Fibroblast of skin of right biceps (primary cell): Measurements from ENCODE around the gene LMX1B.
"Not testable (repeated sequence)": the region's sequence is repeated elsewhere in the genome, so short reads cannot be mapped to it uniquely, and the experiment has no call there.

Experiments
- DNase-seq: peaks from one replicate; pipeline ENCODE4 v3.0.0-alpha.2; 2013

The LMX1B gene

DNA sequence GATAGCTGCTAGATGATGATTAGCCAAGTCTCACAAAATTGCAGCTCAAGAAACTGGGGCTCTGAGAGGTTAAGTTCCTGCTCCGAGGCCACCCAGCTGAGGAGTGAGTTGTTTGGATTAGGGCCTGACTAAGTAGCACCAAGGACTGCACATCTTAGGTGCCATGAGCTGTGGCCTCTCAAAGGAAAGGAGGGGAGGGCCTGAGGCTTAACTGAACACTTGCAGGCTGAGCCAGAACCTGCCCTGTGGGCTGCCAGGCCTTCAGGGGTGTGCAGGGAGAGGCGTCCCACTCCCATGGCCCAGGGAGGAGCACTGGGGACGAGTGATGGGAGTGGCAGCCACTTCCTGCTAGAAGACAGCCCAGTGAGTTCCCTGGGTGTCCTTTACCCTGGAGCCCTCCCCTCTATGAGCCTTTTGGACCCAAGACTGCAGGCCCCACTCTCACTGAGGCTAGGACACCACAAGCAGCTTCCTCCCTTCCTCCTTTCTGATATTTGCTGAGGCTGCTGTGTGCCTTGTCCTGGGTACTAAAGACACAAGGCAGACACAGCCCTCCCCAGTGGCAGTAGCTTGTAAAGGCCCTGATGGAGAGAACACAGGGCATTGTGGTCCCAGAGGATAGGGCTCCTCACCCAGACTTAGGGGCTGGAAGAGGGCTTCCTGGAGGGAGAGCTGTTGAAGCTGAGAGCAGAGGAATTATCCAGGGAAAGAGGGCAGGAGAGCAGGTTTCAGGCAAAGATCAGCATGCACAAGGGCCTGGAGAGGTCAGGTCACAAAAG lies 22.1 kb downstream of the LMX1B start:
- no peak for DNase-seq

DNA sequence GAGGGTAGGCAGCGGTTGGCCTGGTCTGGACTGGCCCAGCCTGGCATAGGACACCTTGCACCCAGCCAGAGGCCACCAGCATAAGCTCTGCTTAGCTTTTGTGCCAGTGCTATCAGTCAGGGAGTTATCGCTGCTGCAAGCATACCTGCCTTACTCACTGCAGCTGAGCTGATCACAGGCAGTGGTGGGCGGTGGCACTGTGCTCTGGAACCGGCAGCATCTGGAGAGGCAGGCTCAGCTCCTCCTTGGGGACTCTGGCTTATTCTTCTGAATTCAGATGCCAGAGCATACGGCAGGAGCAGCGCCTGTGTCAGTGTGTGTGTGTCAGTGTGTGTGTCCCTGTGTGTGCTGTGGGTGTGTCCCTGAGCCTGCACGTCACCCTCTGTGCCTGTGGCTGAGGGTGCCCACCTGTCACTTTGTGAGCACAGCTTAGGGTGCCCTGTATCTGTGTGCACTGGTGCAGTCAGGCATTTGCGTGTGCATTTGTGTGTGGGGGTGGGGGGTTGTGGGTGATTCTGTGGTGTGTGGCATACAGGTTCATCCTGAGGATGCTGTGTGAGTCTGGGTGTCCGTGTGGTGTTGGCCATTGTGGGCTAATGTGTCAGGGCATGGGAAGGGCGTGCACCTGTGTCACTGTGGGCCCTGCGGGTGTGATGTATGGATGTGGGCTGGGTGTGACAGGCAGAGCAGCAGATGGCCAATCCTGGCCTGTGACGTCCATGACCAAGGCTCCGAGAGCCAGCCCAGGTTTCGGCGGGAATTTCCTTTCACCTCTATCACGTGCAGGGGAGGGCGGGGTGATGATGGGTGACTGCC lies 23.5 kb downstream of the LMX1B start:
- no peak for DNase-seq

DNA sequence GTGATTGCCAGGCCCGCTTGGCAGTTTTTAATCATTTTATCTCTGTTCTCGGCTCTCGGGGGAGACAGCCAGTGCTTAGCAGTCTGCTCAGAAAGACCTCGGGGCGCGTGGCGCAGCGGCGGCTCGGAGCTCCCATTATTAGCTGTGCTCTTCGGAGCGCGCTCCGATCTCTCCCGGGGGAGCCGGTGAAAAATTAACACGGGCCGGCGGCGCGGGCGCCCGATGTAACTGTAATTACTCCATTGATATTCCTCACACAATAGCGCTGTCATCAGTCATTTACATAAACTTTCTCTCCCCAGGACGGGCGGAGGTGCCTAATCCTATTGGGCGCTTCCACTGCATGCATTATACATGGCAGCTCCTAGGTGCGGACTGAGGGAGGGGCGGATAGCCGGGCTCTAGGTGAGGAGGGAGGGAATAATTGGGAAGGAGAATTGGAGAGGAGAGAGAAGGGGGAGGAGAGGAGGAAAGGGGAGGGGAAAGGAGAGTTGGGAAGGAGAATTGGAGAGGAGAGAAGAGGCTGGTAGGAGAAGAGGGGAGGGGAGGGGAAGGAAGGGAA lies 24.9 kb downstream of the LMX1B start:
- DNase-seq = no peak

DNA sequence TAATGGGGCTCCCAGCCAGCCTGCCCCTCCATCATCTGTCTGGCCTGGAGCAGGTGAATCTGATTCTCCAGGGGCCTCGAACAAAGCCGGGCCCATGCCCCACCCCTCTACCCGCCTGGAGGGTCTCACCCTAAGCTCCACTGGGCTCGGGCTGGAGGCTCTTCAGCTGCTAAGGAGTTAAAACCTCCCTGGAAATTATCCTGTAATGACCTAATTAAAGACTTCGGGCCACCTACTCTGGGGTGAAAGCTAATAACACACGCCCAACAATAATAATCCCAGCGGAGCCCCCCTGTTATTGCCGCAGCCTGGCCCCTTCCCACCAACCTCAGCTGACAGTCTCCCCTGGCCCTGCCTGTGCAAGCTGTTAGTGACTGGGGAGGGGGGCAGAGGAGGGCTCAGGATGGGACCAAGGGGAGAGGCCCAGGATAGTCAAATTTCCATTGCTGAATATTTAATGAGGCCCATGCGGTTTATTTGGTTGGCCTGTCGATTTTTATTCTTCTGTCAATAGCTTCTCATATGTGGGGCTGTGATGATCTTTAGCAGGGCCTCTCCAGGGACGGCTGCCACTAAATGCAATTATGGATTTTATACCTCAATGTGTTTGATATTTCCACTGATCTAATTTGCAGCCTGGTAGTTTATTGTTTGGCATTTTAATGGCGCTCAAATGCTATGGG lies 25.7 kb downstream of the LMX1B start:
- DNase-seq = no peak

DNA sequence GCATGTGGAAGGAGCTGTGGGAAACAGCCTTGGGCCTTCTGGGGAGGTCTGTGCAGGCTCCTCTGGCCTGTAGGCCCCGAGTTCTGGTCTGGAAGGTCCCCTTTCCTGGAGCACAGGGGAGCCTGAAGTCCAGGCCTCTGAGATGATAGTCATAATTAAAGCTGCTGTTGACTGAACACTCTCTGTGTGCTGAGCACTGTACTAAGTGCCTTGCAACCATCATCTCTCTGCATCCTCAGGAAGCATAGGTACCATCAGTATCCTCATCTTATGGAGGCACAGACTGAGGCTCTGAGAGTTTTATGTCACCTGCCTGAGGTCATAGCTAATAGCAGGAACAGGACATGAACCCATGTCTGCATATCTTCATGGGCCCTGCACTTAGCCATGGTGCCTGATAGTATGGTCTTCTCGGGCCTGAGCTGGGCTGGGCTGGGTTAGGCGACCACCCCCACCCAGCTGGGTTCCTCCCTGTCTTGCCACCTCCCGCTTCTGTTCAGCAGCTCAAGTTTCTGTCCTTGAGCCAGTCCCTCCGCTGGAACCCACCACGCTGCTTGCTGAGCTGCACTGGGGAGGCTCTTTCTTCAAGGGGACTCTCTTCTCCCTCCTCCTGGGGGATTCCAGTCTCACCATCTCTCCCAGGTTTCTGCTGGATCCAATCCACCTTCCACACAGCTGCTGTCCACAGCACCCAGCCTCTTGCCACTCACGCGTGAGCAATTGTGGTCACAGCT lies 27.6 kb downstream of the LMX1B start:
- no peak for DNase-seq

DNA sequence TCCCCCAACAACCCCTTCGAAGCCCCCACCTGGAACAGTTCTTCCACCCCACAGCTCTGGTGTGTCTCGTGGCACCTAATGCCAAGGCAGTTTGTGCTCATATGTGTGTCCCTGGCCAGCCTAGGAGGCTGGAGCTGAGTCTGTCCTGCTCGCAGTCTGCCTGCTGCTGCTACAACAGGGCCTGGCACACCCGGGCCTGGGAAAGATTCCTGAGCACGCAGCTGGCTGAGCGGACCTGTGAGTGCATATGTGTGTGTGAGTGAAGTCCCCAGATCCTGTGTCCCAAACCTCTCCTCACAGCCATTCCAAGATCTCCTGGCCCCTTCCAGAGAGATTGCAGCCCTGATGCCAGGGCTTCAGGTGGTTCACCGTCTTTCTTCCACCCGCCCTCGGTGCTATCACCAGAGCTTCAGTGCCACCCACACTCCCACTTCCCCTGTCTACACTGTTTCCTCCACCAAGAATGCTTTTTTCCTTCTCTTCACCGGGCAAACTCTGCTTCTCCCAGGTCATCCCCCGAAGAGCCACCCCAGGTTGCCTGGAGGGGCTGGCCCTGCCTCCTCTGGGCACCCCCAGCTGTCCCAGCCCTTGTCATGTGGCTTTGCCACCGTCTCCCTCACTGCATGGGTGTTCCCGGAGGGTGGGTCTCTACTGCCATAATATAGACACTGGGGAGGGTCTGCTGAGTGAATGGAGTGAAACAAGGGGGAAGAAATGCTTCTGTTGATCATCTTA lies 28.4 kb downstream of the LMX1B start:
- DNase-seq = no peak

DNA sequence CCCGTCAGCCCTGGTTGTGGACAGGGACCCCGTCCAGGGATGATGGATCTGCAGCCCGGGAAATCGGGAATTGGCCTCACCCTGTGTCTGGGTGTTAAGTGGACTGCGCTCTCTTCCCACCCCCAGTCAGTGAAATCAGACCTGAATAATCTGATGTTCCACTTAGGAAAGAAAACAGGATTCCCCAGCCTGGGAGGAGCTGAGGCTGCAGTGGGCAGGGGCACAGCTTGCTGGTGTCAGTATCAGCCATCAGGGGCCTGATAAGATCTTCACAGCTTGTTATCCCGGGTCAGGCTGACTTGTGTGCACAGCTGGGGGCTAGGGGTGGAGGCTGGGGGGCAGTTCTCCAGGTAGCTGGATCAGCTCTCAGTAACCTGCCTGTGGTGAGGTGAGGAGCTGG lies 29.1 kb downstream of the LMX1B start:
- DNase-seq = no peak

DNA sequence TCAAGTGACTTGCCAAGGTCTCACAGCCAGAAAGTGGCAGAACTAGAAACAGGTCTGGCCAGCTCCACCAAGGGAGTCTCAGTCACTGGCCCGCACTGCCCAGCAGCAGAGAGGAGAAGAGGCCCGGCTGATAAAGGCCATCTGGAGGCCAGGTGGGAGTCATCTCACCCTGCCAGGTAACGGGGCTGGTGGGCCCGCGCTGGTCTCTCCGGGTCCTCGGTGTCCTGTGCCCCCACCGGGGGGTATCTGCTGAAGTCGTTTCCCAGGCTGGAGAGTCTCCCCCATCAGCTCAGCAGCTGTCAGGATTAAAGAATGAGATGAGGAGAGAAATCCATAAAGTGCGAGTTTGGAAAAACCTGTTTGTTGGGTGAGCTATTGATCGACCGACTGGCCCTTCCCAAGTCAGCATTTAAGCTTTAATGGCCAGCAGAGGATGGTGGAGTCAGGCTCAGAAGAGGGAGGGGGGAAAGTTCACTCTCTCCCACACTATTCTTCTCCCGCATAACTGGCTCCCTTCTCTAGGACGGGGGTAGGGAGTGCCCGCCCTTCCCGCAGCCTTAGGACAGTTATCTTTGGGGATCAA lies 30.3 kb downstream of the LMX1B start:
- no peak for DNase-seq

DNA sequence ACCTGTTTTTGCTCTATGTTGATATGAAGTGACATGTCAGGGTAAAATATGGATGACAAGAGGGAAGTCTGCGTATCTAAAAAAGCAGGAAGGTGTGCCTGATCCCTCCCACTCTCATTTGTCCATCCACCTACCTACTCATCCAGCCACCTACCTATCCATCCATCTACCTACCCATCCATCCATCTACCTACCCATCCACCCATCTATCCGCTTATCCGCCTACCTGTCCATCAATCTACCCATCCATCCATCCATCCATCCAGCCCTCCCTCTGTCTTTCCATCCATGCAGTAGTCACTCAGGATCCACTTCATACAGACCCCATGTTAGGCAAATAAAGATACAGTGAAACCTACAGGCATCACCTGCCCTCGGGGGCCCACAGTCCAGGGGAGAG lies 32.4 kb downstream of the LMX1B start:
- no peak for DNase-seq

DNA sequence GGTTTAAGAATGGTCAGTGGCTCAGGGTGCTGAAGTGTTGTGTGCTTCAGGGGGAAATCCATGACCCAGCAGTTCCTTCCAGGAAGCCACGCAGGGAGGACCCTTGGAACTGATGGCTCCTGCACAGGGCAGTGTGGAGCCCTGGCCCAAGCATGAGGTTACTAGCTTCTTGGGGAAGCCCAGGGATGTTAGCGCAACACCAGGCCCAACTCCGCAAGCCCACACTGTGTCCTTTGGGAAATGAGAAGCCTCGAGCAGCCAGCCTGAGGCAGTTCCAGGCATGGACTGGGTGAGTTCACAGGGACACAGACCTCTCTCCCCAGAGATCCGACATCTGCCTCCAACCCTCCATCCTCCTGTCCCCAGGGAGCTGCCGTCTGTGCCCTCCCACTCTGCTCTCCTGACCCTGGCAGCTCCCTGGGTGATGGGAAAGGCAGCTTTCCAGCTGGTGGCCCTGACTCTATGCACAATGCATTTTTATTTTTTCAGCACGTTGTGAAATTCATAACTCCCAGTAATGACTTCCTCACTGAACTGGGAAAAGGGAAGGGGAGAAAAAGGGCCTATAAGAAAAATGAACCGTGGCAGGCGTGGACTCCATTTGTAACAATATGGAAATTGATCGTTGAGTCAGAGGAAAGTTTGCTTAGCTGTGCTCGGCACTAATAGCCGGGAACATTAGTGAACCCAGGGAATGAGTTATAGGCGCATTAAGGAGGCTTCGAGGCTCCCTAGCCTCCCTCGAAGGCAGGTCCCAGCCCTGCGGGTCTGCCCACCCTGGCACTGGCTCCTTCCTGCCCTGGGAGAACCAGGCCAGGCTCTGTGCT lies 34.1 kb downstream of the LMX1B start:
- no peak for DNase-seq

DNA sequence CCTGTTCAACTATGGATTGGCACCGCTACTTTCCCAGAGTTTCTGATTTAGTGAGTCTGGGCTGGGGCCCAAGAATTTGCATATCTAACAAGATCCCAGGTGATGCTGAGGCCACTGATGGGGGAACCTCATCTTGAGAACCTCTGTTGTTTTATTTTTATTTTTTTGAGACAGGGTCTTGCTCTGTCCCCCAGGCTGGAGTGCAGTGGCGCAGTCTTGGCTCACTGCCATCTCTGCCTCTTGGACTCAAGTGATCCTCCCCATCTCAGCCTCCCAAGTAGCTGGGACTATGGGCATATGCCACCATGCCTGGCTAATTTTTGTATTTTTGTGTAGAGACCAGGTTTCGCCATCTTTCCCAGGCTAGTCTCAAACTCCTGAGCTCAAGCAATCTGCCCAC lies 35.7 kb downstream of the LMX1B start:
- DNase-seq = no peak

DNA sequence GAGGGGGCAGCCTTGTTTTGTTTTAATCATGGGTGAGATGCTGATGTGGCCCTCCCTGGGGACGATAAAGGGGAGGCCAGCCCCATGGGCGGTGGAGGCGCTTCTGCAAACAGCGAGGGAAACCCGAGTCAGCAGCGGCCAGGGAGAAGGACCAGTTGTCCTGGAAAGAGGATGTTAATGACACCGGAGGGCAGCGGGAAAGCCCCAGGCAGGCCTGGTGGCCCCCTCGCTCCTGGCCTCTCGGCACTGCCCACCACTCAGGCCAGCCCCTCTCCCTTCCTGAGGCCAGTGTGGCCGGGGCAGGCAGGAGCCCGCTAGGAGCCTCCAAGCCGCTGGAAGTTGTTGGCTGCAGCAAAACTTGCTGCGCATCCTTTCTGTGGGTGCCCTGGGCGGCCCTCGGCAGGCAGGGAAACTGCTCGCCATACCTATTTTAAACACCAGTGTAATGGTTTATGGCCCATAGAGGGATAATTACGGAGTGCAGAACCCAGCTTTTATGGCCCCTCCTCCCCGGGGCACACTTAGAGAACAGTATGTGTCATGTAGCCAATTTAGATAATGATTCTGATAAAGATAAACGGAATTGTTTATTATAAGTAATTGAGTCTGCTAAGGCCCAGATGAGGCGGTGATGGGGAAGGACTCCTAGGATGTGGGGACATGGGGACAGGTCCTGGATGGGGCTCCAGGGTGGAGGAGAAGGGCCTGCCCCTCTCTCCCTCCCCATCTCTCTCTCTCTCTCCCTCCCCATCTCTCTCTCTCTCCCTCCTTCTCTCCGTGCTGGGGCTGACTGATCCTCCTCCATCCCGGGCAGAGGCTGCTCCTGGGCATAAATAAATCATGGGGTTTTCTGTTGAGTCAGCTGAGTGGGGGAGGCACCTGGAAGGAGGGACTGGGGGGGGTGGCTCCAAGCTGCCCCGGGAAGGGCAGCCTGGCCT lies 36.9 kb downstream of the LMX1B start:
- DNase-seq = no peak

DNA sequence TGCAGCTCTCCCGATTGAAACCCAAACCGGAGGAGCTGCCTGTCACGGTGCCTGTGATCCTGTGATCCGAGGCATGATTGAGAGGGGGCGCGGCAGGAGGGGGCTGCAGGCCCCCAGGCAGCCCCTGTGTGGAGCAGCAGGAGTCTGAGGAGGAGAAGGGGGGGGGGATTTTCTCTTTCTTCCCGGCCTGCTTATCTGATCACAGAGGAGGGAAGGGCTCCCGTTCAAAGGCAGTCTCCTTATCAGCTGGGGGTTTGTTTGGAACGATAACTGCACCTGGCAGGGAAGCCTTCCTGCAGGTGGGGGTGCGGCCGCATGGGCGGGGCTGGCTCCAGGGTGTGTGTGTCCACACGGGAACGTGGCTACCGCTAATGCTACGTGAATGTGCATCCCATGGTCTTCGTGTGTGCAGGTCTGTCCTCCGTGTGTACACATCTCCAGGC lies 38.4 kb downstream of the LMX1B start:
- no peak for DNase-seq

DNA sequence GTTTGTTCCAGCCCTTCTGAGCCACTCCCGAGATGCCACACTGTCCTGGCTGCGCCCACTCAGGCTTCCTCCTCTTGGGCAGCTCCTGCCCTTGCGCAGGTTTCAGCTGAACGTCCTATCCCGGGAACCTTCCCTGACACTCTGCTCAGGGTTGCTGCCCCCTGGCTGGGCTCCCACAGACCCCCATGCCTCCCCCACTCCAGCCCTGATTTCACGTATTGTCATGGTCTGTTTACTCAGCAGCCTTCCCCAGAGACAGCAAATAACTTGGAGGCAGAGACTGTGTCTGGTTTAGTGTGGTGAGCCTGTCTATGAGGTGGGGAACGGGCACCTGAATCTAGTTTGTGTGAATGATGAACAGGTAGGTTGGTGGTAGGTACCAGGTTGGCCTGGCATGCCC lies 40.4 kb downstream of the LMX1B start:
- no peak for DNase-seq

DNA sequence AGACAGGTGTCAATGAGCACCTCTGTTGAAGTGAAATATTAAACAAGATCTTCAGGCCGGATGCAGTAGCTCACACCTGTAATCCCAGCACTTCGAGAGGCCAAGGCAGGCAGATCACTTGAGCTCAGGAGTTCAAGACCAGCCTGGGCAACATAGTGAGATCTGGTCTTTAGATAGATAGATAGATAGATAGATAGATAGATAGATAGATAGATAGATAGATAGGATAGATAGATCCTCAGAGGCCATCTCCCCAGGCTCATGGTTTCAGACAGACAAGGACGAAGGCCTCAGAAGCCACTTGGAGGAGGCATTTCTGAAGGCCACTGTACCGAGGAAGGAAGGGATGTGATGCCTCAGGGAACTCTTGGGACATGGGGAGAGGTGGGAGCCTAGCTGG lies 42.5 kb downstream of the LMX1B start:
- not testable (repeated sequence) for DNase-seq

DNA sequence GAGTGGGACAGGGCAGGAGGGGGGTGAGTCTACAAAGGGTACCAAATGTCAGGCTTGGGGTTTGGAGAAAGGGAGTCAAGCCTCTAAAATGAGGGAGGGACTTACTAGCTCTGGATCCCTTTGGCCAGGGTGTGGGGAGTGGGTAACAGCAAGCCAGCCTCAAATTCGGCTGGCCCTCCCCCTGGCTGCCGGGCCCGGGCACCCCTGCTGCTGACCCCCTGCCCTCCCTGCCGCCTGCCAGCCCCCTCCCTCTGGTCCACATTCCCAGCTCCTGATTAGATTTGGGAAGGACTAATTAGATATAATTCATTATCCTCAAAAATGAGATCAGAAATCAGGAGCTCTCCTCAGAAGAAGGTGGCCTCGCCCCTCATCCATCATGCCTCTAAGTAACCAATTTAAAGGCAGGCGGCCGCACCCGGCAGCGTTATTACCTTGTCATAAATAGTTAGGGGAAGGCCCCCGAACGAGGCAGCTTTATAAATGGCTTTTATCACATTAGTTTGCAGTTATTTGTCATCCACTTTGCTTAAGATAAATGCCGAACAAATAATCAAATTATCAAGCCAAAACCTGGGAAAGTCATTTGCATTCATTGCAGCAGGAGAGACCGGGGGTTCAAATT lies 44.6 kb downstream of the LMX1B start:
- DNase-seq = no peak

DNA sequence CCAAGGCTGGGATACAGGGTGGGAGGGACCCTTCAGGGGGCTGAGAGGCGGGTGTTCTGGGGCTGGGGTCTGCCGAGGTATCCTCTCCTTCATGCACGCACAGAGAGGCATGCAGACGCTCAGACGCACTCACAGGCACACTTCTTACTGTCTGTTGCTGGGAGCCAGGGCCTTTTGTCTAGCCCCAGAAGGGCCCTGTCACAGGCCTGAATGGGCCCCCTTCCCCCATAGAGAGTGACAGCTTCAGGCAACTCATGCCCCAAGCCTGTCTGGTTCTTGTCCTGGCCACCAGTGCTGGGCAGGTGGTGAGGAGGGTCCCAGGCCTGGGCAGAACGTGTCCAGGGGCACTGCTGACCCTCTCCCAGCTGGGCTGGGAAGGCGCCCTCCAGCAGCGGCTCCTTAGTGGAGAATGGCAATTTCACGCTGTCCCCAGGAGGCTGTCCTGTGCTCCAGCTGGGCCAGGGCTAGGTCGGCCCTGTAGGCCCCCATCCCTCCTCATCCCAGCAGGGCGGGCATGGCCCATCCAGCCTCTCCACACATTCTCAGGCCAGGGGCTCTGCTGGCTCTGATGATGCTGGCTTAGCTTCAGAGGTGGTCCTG lies 45.3 kb downstream of the LMX1B start:
- no peak for DNase-seq

DNA sequence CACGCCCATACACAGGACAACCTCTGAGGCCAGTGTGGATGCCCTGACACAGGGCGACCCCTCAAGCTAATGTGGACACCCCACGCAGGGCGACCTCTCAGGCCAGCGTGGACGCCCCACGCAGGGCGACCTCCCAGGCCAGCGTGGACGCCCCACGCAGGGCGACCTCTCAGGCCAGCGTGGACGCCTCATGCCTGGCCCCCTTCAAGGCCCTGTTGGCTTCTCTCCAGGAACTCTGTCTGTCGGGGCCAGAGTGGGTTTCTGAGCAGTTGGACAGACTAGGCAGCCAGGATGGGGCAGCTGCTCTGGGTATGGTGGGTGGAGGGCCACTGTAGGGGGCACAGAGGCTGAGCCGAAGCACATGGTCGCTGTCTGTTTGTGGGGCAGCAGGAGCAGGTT lies 47.4 kb downstream of the LMX1B start:
- no peak for DNase-seq
